22Rv1 (cell line): ENCODE measurements around the gene KLHL14.

ENCODE experiments used
- CTCF ChIP-seq: fragments of 450-650 bp; IDR thresholded peaks from 2 replicates; pipeline ENCODE4 v1.5.1; 2017; ENCODE audit warnings: mild to moderate bottlenecking
- ZFX ChIP-seq: fragments of 450-650 bp; IDR thresholded peaks from 2 replicates; pipeline ENCODE4 v1.6.1; 2017; ENCODE audit warnings: antibody characterized with exemption, borderline replicate concordance

- TF ChIP-seq CTCF (no peak), ZFX (no peak)
These were observed 5.4 kb downstream of the KLHL14 start for GRCh38 chr18:32767400-32767799.
